ENCODE measurements around the gene VTI1A. TPM values are rescaled to one million over a fixed set of nuclear protein-coding genes. Genes with fewer than 3 reads are reported as not detected.

Gene VTI1A
- total RNA-seq, 3 donors from 2014 or later = 36.2 to 55.9 (median 44.4) TPM

- H3K9me3 ChIP-seq = no peaks in the 10 kb centered on the region
- no peak overlapping the region for H3K4me3 ChIP-seq
- intact Hi-C loops (cut with DNase I, micrococcal nuclease) = no loop called here
- no peak for TF ChIP-seq CTCF (IDR thresholded peaks at IDR 0.05)
- no peak for ATAC-seq
- no peak for DNase-seq
- H3K4me1 ChIP-seq (ENCODE audit: low read depth) = peaks cover 24% of the 10 kb centered on the region
- H3K36me3 ChIP-seq (ENCODE audit: low read depth) = no peaks in the 10 kb centered on the region
Observed at GRCh38 chr10:112794201-112794600, 347.2 kb downstream of the VTI1A start.

- Histone ChIP-seq H3K4me3 (no peak overlapping the region), H3K36me3 (ENCODE audit: low read depth) (no peaks in the 10 kb centered on the region), H3K9me3 (no peaks in the 10 kb centered on the region), H3K4me1 (ENCODE audit: low read depth) (peaks cover 24% of the 10 kb centered on the region)
- DNase-seq = no peak
- no peak for ATAC-seq
- TF ChIP-seq CTCF (IDR thresholded peaks at IDR 0.05) = no peak
- intact Hi-C loops (cut with DNase I, micrococcal nuclease) = no loop called here
Observed at GRCh38 chr10:112795067-112795466, 348.1 kb downstream of the VTI1A start.

GRCh38 chr10:112797197-112797596, 350.2 kb downstream of the VTI1A start:
- H3K4me1 ChIP-seq (ENCODE audit: low read depth) = peaks cover 11% of the 10 kb centered on the region
- no peaks in the 10 kb centered on the region for H3K9me3 ChIP-seq
- H3K36me3 ChIP-seq (ENCODE audit: low read depth) = no peaks in the 10 kb centered on the region
- no peak overlapping the region for H3K4me3 ChIP-seq
- DNase-seq = no peak
- TF ChIP-seq CTCF (IDR thresholded peaks at IDR 0.05) = no peak
- intact Hi-C loops (cut with DNase I, micrococcal nuclease) = no loop called here
- ATAC-seq = no peak

GRCh38 chr10:112797855-112798254, 350.8 kb downstream of the VTI1A start:
- Histone ChIP-seq H3K9me3 (no peaks in the 10 kb centered on the region), H3K36me3 (ENCODE audit: low read depth) (no peaks in the 10 kb centered on the region), H3K4me1 (ENCODE audit: low read depth) (peaks cover 5% of the 10 kb centered on the region), H3K4me3 (no peak overlapping the region)
- no peak for ATAC-seq
- TF ChIP-seq CTCF (IDR thresholded peaks at IDR 0.05) = no peak
- no peak for DNase-seq
- intact Hi-C loops (cut with DNase I, micrococcal nuclease) = no loop called here

- Histone ChIP-seq H3K9me3 (no peaks in the 10 kb centered on the region), H3K4me3 (no peak overlapping the region), H3K36me3 (ENCODE audit: low read depth) (no peaks in the 10 kb centered on the region), H3K4me1 (ENCODE audit: low read depth) (peaks cover 5% of the 10 kb centered on the region)
- TF ChIP-seq CTCF (IDR thresholded peaks at IDR 0.05) = no peak
- DNase-seq (no peak), ATAC-seq (no peak)
- intact Hi-C loops (cut with DNase I, micrococcal nuclease) = no loop called here
Observed at GRCh38 chr10:112799038-112799437, 352.0 kb downstream of the VTI1A start.
